Stimulated activated CD4-positive, alpha-beta T cell treated with anti-CD3 and anti-CD28 coated beads, Interleukin-4, amount 100 ng/mL, for 48 hours (primary cell): Measurements from ENCODE around the gene PCDH15.

Experiments used
- DNase-seq, 2 donors: peaks; one replicate each; pipeline ENCODE4 v3.0.0-alpha.2; 2020; ENCODE audit warnings: low read depth in 2 of 2

Gene PCDH15

DNA sequence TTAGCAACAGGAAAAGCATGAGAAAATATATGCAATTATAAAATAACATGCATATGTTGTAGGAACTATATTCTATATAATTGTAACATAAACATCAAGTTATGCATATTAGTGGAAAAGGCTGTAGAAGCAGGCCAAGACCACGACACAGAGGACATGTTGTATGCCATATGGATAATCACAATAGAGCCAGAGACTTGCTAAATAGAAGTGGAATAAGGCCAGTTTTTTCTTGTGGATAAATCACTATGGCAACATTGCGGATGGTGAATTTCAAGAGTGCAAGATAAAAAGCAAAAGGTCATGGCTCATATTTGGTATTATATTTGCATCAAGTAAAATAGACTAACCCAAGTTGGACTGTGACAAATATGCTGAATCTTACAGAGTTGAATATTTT, 93.0 kb downstream of the PCDH15 start:
- DNase-seq = no peak

DNA sequence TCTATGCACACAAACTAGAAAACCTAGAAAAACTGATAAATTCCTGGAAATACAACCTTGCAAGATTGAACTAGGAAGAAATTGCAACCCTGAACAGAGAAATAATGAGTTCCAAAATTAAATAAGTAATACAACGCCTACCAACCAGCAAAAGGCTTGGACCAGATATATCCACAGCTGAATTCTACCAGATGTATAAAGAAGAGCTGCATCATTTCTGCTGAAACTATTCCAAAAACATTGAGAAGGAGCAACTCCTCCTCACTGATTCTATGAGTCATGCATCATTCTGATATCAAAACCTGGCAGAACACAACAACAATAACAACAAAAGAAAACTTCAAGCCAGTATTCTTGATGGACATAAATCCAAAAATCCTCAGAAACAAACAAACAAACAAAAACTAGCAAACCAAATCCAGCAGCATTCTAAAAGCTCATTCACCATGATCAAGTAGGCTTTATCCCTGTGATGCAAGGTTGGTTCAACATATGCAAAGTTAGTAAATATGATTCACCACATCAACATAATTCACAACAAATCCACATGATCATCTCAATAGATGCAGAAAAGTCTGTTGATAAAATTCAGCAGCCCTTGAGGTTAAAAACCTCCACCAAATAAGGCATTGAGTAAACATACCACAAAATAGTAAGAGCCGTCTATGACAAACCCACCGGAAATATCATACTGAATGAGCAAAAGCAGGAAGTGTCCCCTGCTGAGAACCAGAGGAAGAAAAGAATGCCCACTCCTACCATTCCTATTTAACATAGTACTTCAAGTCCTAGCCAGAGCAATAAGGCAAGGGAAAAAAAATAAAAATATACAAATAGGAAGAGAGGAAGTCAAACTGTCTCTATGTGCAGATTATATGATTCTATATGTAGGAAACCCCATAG, 98.2 kb downstream of the PCDH15 start:
- no peak for DNase-seq

GRCh38 chr10:54691331-54691730, 109.7 kb downstream of the PCDH15 start:
- DNase-seq = no peak

- no peak for DNase-seq
Observed at GRCh38 chr10:54682554-54682953, 118.5 kb downstream of the PCDH15 start.

- DNase-seq = no peak
Observed at GRCh38 chr10:54681136-54681535, 119.9 kb downstream of the PCDH15 start.

- no peak for DNase-seq
Observed at GRCh38 chr10:54667136-54667535, 133.9 kb downstream of the PCDH15 start.

DNA sequence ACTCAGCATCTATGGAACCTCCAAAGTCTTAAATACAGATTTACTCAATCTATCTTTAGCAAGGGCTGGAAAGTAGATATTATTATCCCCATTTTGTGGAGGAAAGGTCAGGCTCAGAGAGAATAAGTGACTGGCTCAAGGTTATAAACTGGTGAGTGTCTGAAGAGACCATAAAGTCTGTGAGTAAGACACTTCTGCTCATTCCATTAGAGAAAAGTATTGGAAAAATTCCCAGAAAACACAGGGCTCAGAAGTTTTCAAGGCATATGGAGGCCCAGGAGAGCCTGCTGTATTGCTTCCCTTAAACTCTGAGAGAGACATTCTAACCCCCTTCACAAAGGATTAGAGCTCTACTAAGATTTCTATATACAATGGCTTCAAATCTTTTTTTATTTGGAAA, 134.8 kb downstream of the PCDH15 start:
- no peak for DNase-seq

GRCh38 chr10:54665095-54665494, 135.9 kb downstream of the PCDH15 start:
- no peak for DNase-seq

DNA sequence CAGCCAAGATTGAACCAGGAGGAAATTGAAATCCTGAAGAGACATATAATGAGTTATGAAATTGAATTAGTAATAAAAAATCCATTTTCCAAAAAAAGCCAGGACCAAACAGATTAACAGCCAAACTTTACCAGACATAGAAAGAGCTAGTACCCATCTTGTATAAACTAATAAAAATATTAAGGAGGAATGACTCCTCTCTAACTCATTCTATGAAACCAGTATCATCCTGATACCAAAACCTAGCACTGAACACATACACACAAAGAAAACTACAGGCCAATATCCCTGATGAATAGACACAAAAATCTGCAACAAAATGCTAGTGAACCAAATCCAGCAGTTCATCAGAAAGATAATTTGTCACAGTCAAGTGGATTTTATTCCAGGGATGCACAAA, 140.6 kb downstream of the PCDH15 start:
- DNase-seq = no peak

- DNase-seq = no peak
Observed at GRCh38 chr10:54656643-54657042, 144.4 kb downstream of the PCDH15 start.

DNA sequence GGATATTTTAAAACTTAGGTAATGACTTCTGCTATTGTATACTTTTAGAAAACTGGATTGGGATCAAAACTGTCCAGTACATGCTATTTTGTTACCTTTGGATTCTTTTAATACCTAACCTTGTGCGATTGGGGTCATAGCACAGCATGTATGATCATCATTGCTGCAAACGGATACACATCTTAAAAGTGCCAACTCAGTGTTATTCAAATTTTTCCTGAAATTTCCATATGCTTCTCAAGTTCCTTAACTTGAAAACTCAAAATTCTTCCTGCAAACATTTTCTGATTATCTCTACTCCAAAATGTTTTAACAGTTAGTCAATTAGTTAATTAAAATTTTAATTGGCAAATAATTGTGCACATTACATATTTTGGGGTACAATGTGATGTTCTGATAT, 147.5 kb downstream of the PCDH15 start:
- DNase-seq = no peak

GRCh38 chr10:54650547-54650946, 150.5 kb downstream of the PCDH15 start:
- no peak for DNase-seq

DNA sequence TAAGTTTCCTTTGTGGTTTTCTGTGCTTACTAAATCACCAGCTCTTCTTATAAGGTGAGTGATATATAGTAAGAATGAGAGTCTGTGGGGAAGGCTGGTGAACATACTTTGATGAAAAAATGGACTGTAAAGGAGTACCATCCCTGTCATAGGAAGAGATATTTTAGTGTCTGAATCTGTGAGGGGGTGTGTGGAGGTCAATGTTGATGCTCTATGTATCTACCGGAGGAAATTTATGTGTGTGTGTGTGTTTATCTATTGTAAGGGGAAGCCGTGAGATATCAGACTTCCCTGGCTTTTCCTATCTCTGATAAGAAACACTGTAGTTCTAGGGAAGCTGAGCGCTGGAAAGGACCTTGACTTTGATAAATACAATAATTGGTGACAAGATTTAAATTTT, 179.0 kb downstream of the PCDH15 start:
- DNase-seq = no peak

- no peak for DNase-seq
Observed at GRCh38 chr10:54620352-54620751, 180.7 kb downstream of the PCDH15 start.

DNA sequence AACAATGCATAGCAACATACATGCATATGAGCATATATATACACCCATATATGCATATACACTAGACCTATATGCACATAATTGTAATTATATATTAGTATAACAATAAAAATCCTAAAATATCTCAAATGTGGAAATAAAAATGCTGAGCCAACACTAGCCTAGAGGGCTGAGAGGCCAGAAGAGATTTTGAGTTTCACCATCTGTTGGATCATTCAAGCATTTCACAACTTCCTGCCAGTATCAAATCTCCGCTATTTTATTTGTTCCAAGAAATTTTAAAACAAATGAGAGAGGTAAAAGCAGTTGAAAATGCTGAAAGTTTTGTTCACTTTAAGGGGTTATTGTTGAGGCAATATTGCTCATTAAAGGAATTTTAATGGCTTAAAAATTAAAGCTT, 187.0 kb downstream of the PCDH15 start:
- no peak for DNase-seq

DNA sequence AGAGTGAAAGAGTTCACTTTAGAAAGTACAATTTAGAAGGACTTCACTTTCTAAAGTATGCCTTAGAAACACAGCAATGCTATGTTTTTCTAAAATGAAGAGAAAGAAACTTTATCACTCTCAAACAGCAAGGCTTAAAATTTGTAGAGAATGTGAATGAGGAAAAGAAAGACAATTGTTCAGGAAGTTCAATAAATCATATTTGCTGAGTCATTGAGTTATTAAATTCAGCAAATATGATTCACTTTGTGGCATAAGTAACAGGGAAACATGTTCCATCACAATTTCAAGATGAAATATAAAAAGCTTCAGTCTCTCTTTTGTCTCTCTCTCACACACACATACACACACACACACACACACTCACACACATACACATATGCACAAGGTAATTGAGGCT, 187.9 kb downstream of the PCDH15 start:
- DNase-seq = no peak

DNA sequence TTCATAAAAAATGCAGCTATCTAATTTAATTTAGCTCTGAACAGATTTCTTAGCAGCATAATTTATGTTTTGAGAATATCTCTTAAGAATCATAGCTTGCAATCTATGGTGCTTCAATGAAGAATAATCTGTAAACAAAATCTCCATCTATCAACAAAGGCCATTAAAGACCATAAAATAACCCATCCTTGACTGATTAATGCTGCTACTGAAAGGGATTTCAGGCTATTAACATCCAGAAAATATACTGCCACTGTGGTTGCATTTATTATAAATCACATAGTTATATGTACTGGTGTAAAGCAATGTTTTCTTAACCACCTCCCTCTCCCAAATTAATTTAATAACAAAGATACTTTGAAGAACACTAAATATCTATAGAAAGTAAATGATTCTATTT, 191.6 kb downstream of the PCDH15 start:
- DNase-seq = no peak

GRCh38 chr10:54607983-54608382, 193.0 kb downstream of the PCDH15 start:
- DNase-seq = no peak

DNA sequence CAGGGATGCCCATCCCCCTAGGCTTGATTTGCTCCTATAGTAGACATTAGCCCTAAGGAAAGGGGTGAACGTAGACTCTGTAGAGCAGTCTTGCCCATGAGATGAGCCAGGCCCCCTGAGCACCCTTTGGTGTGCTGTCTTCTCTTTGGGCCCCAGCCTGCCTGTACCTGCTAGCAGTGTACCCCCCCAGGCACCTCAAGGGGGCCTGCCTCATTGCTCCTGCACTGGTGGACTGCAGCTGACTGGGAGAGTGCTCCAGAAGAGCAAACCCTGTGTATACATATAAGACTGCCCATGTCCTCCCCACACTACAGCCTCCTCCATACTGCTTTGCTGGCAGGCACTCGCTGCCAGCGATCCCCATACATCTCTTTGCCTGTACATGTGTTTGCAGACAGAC, 206.7 kb downstream of the PCDH15 start:
- no peak for DNase-seq

DNA sequence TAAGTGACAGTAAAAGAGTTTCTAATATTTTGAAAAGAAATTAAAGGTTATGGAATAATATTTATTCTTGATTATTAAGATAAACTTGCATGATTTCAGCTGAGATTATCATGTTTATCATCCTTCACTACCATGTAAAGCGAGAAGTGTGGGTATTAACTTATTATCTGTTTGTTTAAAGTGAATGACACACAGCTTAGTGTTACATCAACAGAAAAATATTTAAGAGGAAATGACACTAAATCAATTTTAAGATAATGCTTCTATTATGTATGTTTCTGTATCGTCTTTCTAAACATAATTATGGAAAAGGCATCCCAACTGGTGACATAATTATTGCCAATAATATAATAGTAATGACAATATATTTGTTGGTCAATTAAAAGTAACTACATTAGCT, 213.1 kb downstream of the PCDH15 start:
- DNase-seq = no peak

- DNase-seq = no peak
Observed at GRCh38 chr10:54585572-54585971, 215.5 kb downstream of the PCDH15 start.

- no peak for DNase-seq
Observed at GRCh38 chr10:54577682-54578081, 223.3 kb downstream of the PCDH15 start.

DNA sequence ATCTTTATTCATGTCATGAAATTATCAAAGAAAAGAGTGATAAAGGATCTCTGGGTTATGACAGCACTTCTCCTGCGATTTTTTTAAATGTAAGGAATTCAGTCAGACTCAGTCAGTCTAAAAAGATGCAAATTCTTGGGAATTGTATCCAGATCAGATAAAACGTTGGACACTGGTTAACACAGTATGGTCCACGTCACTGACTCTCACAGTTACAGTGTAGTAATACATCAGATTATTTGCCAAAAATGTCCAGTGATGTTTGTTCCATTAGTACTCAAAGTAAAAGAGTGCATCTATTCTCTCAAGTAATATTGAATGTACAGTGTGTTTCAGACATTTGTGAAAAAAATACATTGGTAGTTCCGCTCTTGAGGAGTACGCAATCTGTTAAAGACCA, 224.5 kb downstream of the PCDH15 start:
- DNase-seq = no peak

DNA sequence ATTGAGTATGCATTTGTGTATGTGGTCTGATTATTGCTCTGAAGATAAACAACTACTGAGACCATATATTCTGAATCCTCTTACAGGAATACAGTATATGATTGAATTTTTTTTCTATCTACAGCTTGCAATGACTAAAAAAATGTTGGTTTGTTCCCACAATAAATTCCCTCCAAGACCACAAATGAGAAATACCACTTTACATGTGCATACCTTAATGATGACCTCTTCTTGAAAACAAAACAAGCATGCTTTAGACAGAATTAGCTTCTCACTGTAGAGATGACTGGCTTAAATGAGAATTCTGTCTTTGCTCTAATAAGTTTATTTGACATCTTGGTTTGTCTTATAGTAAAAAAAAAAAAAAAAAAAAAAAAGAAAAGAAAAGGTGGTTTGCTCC, 241.5 kb downstream of the PCDH15 start:
- DNase-seq = no peak
